Testis (tissue), 3 donors: ENCODE results near the gene CBLN3. TPM values are rescaled to one million over a fixed set of nuclear protein-coding genes. Genes with fewer than 3 reads are reported as not detected.

ENCODE experiments used
- DNase-seq: peaks from one replicate; pipeline ENCODE4 v3.0.0-alpha.2; 2019
- H3K27ac ChIP-seq, 2 donors: fragments of 200-600 bp; sonication (generic); one replicate each; pipeline ENCODE4 v1.5.1; 2019
- H3K27me3 ChIP-seq: fragments of 200-600 bp; sonication (generic); one replicate; pipeline ENCODE4 v1.5.1; 2019
- H3K36me3 ChIP-seq: fragments of 200-600 bp; sonication (generic); one replicate; pipeline ENCODE4 v1.5.1; 2017; ENCODE audit warnings: low read depth; ENCODE audit errors: missing control alignments
- H3K4me1 ChIP-seq: fragments of 200-600 bp; sonication (generic); one replicate; pipeline ENCODE4 v1.5.1; 2019
- H3K4me3 ChIP-seq, 2 donors: fragments of 200-600 bp; sonication (generic); one replicate each; pipeline ENCODE4 v1.5.1; 2017 to 2019
- H3K9me3 ChIP-seq: fragments of 200-600 bp; sonication (generic); one replicate; pipeline ENCODE4 v1.5.1; 2017
- POLR2A ChIP-seq: fragments of 450-650 bp; IDR thresholded peaks from one replicate; pipeline ENCODE4 v1.6.1; 2017; ENCODE audit warnings: antibody characterized with exemption, mild to moderate bottlenecking, moderate library complexity
- WGBS, 2 donors: methylation state at CpG; one replicate each; pipeline ENCODE4 v1.1.5; 2018; 5-methylcytosine and 5-hydroxymethylcytosine counted together
- intact Hi-C: fragments of 100-400 bp; cut with DNase I; formaldehyde crosslinking; loops from one replicate; pipeline ENCODE4 v1.15.1; 2023; ENCODE audit warnings: low total_unique reads
- polyA plus RNA-seq: library from polyadenylated mRNA; stranded (reverse); fragments of 350-450 nt; fragmentation: Illumina TruSeq; extraction: RNeasy Lipid Tissue Mini Kit (QIAGEN cat#74804); gene quantifications from one replicate; pipeline ENCODE4 v1.2.3, GENCODE V29; 2014; ENCODE audit warnings: low read depth, low replicate concordance; ENCODE audit not compliant: insufficient read depth
- total RNA-seq, 2 donors: library from RNA; depleted of rRNA; stranded (reverse); fragments of >200 nt; gene quantifications; one replicate each; pipeline ENCODE4 v1.2.3, GENCODE V29; 2016
- TF ChIP-seq, protein P1 (sequence below), 3 experiments: fragments of 450-650 bp in 2 of 3; fragments of 200-600 bp in 1 of 3; sonication (generic) in 1 of 3; IDR thresholded peaks; one replicate each; pipeline ENCODE4 v1.5.1; 2016 to 2019; ENCODE audit warnings: antibody characterized with exemption in 3 of 3, mild to moderate bottlenecking in 2 of 3, moderate library complexity in 1 of 3

The CBLN3 gene
- total and polyA plus RNA-seq, 3 donors from 2014 or later, result 9.0 to 17.0 (median 13.5) TPM

DNA sequence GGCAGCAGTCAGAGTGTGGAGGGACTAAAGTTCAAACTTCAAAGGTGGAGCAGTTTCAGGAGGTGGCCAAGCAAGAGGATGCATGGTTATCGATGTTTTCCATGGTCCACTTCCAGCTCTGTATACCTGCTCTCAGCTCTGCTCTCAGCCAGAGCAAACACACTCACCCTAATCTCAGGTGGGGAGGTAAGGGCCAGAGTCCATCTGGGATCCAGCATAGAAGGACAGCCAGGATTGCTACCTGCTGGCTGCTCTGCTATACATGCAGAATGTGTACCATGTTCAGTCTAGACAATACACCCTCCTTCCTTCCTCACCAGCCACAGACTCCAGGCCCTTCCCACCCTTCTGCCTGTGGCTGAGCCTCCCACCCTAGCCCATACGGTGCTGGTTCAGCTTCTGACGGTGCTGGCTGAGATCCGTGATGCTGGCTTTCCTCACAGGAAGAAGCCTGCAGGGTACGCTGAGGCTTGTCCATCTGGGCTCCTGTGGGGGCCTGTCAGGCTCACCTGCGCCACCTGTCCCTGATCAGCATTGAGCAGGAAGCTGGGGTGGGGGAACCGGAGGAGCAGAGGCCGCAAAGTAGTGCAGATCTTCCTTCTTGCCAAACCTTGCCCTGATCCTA lies 2.4 kb downstream of the CBLN3 start:
- peaks cover 24% of the 10 kb centered on the region for H3K4me1 ChIP-seq
- no peaks in the 10 kb centered on the region for H3K27me3 ChIP-seq
- no peak for TF ChIP-seq POLR2A
- TF ChIP-seq, protein P1, sequence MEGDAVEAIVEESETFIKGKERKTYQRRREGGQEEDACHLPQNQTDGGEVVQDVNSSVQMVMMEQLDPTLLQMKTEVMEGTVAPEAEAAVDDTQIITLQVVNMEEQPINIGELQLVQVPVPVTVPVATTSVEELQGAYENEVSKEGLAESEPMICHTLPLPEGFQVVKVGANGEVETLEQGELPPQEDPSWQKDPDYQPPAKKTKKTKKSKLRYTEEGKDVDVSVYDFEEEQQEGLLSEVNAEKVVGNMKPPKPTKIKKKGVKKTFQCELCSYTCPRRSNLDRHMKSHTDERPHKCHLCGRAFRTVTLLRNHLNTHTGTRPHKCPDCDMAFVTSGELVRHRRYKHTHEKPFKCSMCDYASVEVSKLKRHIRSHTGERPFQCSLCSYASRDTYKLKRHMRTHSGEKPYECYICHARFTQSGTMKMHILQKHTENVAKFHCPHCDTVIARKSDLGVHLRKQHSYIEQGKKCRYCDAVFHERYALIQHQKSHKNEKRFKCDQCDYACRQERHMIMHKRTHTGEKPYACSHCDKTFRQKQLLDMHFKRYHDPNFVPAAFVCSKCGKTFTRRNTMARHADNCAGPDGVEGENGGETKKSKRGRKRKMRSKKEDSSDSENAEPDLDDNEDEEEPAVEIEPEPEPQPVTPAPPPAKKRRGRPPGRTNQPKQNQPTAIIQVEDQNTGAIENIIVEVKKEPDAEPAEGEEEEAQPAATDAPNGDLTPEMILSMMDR (IDR thresholded peaks at IDR 0.05), result no peak
- H3K9me3 ChIP-seq, result no peaks in the 10 kb centered on the region
- 81 to 89% methylated on average over 8 of the region's 8 CpGs for WGBS, 2 donors
- no peaks in the 10 kb centered on the region for H3K36me3 ChIP-seq
- intact Hi-C loops, result no loop called here
- no peak overlapping the region for H3K4me3 ChIP-seq
- no peak overlapping the region for H3K27ac ChIP-seq
- no peak for DNase-seq

DNA sequence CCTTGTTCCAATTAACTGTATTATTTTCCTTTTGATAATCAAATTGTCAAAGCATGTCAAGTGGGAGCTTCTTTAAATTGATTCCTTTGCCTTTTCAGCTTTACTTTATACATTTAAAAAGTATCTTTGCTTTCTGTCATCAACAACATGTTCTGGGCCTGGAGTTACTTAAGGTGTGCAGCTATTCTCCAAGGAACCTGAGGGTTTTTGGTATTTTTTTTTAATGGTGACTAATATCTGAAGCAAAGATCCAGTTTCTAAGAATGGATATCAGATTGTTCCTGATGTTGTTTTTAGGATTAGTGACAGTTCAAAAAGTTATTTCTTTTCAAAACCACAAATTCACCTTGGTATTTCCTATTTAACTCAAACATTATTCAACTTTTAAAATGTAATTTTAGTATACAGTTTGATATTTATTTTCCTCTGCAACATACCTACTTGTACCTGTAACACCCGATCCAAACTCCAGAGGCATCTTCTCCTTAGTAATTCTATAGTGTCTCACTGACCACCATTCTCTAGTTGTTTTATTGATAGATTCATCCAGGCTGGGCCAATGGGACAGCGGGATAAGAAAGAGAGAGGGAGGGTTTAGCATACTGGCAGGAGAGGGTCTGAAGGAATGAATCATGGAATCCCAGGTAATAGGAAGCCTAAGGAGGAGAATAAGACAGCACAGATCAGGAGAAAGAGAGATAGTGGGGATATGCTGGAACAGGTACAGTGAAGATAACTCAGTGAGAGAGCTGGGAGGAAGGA lies 3.1 kb downstream of the CBLN3 start:
- no peaks in the 10 kb centered on the region for H3K27me3 ChIP-seq
- H3K4me1 ChIP-seq, result peaks cover 17% of the 10 kb centered on the region
- no peaks in the 10 kb centered on the region for H3K9me3 ChIP-seq
- H3K27ac ChIP-seq, result peak overlapping the region in 1 of 2 donors; percentile 51
- TF ChIP-seq, protein P1 (IDR thresholded peaks at IDR 0.05), result no peak
- no peak for TF ChIP-seq POLR2A
- no peak overlapping the region for H3K4me3 ChIP-seq
- WGBS, 2 donors, result 82 to 90% methylated on average over 2 of the region's 2 CpGs
- no peak for DNase-seq
- no peaks in the 10 kb centered on the region for H3K36me3 ChIP-seq
- intact Hi-C loops, result no loop called here

- Histone ChIP-seq H3K27ac (peak overlapping the region in 1 of 2 donors; percentile 51), H3K9me3 (no peaks in the 10 kb centered on the region), H3K4me1 (peaks cover 12% of the 10 kb centered on the region), H3K36me3 (no peaks in the 10 kb centered on the region), H3K4me3 (no peak overlapping the region), H3K27me3 (no peaks in the 10 kb centered on the region)
- DNase-seq, result no peak
- TF ChIP-seq, protein P1 (IDR thresholded peaks at IDR 0.05), result no peak
- TF ChIP-seq POLR2A, result no peak
- intact Hi-C loops, result no loop called here
- 30% methylated on average over 3 of the region's 3 CpGs for WGBS, 2 donors
These were observed 3.8 kb downstream of the CBLN3 start for GRCh38 chr14:24425704-24426103.

DNA sequence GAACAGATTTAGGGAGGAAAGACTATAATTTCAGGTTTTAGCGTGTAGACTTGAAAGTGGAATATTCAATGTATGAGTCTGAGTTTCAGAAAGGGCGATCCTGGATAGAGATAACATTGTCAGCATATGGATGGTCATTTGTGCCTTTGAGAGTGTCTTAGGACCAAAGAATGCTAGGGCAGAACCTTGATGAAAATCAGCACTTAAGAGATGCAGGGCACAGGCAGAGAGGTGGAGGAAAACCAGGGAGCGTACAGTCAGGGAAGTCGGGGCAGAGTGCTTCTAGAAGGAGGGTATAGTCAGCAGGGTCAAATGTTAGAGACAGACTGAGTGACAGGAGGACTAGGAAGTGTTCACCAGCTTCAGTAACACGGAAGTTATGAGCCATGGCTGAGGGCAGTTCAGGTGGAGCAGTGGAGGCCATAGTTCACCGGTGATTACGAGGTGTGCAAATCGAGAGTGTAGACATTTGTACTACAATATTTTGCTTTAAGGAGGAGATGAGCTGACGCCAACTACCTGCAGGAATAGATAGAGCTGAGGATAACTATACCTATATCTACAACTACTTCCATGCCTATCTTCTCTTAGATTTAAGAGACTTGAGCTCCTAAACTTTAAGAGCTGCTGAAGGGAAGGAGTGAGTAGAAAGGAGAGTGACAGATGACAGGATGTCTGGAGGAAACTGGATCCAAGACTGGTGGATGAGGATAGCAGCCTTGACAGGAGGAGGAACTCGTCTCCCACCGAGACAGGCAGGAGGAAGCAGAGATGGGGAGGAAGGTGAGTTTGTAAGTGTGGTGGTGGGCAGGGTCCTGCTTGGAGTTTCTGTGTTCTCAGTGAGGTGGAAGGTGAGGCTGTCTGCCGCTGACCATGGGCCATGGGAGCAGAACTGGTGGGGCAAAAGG lies 6.5 kb downstream of the CBLN3 start:
- intact Hi-C loops, result no loop called here
- H3K4me3 ChIP-seq, result no peak overlapping the region
- 80 to 83% methylated on average over 12 of the region's 12 CpGs for WGBS, 2 donors
- no peaks in the 10 kb centered on the region for H3K36me3 ChIP-seq
- H3K4me1 ChIP-seq, result peaks cover 8% of the 10 kb centered on the region
- no peak overlapping the region for H3K27ac ChIP-seq
- no peaks in the 10 kb centered on the region for H3K9me3 ChIP-seq
- TF ChIP-seq, protein P1 (IDR thresholded peaks at IDR 0.05), result no peak
- no peak for TF ChIP-seq POLR2A
- no peak for DNase-seq
- H3K27me3 ChIP-seq, result no peaks in the 10 kb centered on the region
